ENCODE data around the gene ALDH16A1.

Gene ALDH16A1

DNA sequence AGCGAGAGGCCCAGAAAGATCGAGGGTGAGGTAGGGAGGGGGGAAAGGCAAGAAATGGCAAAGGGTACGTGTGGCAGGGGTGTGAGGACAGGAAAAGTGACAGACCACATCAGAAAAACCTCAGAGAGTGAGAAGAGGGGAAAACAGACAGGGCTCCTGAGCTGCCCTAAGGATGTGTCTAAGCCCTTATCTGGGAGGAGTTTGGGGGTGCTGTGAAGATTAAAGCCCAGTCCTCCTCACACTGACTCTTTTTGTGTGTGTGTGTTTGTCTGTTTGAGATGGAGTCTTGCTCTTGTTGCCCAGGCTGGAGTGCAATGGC is 29.1 kb upstream of the ALDH16A1 start:
- H3K4me3 ChIP-seq (ENCODE audit: low read length in 2 of 2) = no peak overlapping the region
- no peak overlapping the region for H3K27ac ChIP-seq (ENCODE audit: low read length)
- H3K9ac ChIP-seq (ENCODE audit: low read length in 2 of 2) = no peak overlapping the region
- no peaks in the 10 kb centered on the region for H3K36me3 ChIP-seq (ENCODE audit: control insufficient read depth in 2 of 2, insufficient read depth in 2 of 2, low read length in 2 of 2)
- no peaks in the 10 kb centered on the region for H3K9me3 ChIP-seq (ENCODE audit: control insufficient read depth in 2 of 2, low read length in 2 of 2)
- peaks cover 26% of the 10 kb centered on the region for H3K4me1 ChIP-seq (ENCODE audit: control insufficient read depth, insufficient read depth, low read length)
- peaks cover 82 to 83% of the 10 kb centered on the region in 2 donors for H3K27me3 ChIP-seq (ENCODE audit: control insufficient read depth in 1 of 2, insufficient read depth in 2 of 2, low read length in 2 of 2)

DNA sequence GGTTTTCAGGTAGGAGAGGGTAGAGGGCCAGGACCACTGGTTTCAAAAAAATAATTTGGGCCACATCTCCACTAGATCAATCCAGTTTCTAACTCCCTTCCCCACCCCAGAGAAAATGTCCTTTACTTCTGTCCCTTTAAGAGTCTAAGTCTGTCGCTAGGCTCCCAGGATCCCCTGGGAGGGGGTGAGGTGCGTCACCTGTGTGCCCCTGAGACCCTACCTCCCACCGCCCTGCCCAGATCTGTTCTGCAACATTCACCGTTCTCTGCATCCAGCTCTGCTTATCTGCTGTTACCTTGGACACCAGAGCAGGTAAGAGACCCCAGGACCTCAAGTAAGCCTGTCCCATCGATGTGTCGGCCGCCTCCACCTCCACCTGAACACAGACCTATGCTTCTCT is 27.8 kb upstream of the ALDH16A1 start, which contains the start of gene GFY:
TSS of gene GFY (plus strand) at position 211 of the 400 bp plus-strand sequence. CDS start 1,043 bp downstream, outside the sequence.
- Histone ChIP-seq H3K27ac (ENCODE audit: low read length) (no peak within 1 kb of the TSS), H3K9me3 (ENCODE audit: control insufficient read depth in 2 of 2, low read length in 2 of 2) (no peaks in the 10 kb centered on the region), H3K27me3 (ENCODE audit: control insufficient read depth in 1 of 2, insufficient read depth in 2 of 2, low read length in 2 of 2) (peaks cover 79 to 80% of the 10 kb centered on the region in 2 donors), H3K36me3 (ENCODE audit: control insufficient read depth in 2 of 2, insufficient read depth in 2 of 2, low read length in 2 of 2) (no peaks in the 10 kb centered on the region), H3K4me3 (ENCODE audit: low read length in 2 of 2) (no peak within 1 kb of the TSS), H3K9ac (ENCODE audit: low read length in 2 of 2) (no peak within 1 kb of the TSS), H3K4me1 (ENCODE audit: control insufficient read depth, insufficient read depth, low read length) (peaks cover 26% of the 10 kb centered on the region)

DNA sequence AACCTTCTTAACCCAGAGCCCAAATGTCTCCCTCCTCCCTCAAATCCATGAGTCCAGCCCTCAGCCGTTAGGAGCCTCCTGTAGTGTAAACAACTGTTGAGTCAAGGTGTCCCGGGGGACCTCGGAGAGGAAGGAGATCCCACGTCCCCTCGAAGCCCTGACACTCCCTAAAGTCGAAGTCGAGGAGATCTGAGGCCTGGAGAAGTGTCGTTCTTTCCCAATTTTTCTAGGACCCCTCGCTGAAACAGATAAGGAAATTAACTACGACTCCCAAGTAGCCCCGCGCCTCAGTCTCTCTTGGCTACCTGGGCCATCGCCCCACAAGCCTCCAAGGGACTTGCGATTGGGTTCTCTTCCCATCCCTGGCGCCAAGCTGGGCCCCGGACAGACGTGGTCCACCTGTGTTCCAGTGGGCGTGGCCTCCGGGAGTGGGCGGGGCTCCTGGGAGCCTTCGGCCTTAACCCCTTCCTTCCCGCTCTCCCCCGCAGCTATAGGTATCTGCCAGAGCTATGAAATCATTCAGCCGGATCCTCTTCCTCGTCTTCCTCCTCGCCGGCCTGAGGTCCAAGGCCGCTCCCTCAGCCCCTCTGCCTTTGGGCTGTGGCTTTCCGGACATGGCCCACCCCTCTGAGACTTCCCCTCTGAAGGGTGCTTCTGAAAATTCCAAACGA is 27.0 kb upstream of the ALDH16A1 start:
- no peak overlapping the region for H3K4me3 ChIP-seq (ENCODE audit: low read length in 2 of 2)
- no peaks in the 10 kb centered on the region for H3K9me3 ChIP-seq (ENCODE audit: control insufficient read depth in 2 of 2, low read length in 2 of 2)
- no peaks in the 10 kb centered on the region for H3K36me3 ChIP-seq (ENCODE audit: control insufficient read depth in 2 of 2, insufficient read depth in 2 of 2, low read length in 2 of 2)
- peaks cover 26% of the 10 kb centered on the region for H3K4me1 ChIP-seq (ENCODE audit: control insufficient read depth, insufficient read depth, low read length)
- H3K27me3 ChIP-seq (ENCODE audit: control insufficient read depth in 1 of 2, insufficient read depth in 2 of 2, low read length in 2 of 2) = peaks cover 79 to 81% of the 10 kb centered on the region in 2 donors
- no peak overlapping the region for H3K27ac ChIP-seq (ENCODE audit: low read length)
- no peak overlapping the region for H3K9ac ChIP-seq (ENCODE audit: low read length in 2 of 2)

DNA sequence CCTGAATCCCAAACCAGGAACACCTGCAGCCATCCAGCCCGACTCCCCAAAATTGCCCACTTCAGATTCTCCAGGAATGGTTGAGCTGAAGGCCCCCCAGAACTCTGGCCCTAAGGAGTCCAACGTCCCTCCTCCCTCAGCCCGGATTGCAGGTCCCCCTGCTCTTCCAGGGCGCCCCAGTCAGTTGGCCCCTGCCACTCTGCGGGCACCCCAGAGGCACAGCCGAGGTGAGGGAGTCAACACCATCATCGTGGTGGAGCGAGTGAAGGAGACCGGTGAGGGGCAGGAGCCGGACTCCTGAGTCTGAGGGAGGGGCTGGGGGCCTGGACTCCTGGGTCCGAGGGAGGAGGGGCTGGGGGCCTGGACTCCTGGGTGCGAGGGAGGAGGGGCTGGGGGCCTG is 25.7 kb upstream of the ALDH16A1 start:
- Histone ChIP-seq H3K27me3 (ENCODE audit: control insufficient read depth in 1 of 2, insufficient read depth in 2 of 2, low read length in 2 of 2) (peaks cover 80% of the 10 kb centered on the region in 2 donors), H3K4me3 (ENCODE audit: low read length in 2 of 2) (no peak overlapping the region), H3K27ac (ENCODE audit: low read length) (no peak overlapping the region), H3K4me1 (ENCODE audit: control insufficient read depth, insufficient read depth, low read length) (peaks cover 21% of the 10 kb centered on the region), H3K36me3 (ENCODE audit: control insufficient read depth in 2 of 2, insufficient read depth in 2 of 2, low read length in 2 of 2) (no peaks in the 10 kb centered on the region), H3K9ac (ENCODE audit: low read length in 2 of 2) (no peak overlapping the region), H3K9me3 (ENCODE audit: control insufficient read depth in 2 of 2, low read length in 2 of 2) (no peaks in the 10 kb centered on the region)

DNA sequence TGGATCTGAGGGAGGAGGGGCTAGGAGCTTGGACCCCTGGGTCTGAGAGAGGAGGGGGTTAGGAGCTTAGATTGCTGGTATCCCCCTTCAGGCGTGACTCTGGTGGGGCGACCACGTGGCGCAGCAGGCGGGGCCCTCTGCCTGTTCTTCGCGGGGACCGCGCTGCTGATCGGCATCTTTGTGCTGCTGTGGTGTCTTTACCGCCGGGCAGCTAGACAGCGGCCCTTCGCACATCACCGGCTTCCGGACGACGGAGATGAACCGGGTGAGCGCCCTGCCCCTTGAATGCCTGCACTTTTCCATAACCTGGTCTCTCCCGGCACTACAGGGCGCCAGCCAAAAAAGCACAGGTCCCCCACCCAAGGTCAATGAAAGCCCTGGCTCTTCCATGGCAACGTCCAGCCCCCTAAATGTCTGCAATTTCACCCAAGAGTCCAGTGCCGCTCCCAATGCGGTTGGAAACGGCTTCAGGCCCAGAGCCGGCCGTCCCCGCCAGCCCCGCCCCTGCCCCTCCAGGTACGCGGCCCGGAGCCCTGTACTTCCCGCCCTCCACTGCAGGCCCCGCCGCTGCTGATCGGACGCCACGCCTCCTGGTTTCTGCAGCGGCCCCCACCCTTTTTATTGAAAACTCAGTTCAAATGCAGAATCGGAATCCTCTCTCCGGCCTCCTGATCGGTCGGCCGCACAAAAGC is 25.0 kb upstream of the ALDH16A1 start:
- no peaks in the 10 kb centered on the region for H3K9me3 ChIP-seq (ENCODE audit: control insufficient read depth in 2 of 2, low read length in 2 of 2)
- H3K4me3 ChIP-seq (ENCODE audit: low read length in 2 of 2) = peak overlapping the region in 1 of 2 donors; percentile 47
- H3K9ac ChIP-seq (ENCODE audit: low read length in 2 of 2) = no peak overlapping the region
- peaks cover 79 to 80% of the 10 kb centered on the region in 2 donors for H3K27me3 ChIP-seq (ENCODE audit: control insufficient read depth in 1 of 2, insufficient read depth in 2 of 2, low read length in 2 of 2)
- H3K36me3 ChIP-seq (ENCODE audit: control insufficient read depth in 2 of 2, insufficient read depth in 2 of 2, low read length in 2 of 2) = no peaks in the 10 kb centered on the region
- H3K27ac ChIP-seq (ENCODE audit: low read length) = no peak overlapping the region
- H3K4me1 ChIP-seq (ENCODE audit: control insufficient read depth, insufficient read depth, low read length) = peaks cover 15% of the 10 kb centered on the region

DNA sequence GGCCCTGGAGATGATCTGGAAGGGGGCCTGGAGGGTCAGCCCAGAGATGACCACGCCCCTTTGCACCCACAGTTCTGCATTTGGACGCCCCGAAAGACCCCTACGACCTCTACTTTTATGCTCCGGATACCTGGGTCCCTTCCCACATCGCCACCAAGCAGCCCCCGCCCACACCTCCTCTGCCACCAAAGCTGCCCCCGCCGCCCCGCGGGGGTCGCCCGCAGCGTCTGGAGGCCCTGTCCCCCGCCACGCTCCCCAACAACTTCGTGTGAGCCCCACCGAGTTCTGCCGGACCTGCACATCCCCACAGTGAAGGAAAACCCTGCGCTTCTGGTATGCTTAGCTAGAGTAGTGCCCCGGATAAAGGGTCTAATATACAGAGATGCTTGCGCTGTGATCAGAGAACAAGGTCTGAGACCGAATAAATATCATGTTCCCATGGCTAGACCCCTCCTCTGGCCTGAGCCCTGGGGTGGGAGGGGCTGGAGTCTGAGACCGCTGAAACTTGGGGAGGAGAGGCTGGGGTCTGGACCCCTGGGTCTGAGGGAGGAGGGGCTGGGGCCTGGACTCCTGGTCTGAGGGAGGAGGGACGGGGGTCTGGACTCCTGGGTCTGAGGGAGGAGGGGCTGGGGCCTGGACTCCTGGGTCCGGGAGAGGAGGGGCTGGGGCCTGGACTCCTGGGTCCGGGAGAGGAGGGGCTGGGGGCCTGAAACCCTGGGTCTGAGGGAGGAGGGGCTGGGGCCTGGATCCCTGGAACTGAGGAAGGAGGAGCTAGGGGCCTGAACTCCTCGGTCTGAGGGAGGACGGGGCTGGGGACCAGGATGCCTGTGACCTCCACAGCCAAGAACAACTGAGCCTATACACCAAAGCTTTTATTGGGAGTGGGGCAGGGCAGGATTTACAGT is 24.2 kb upstream of the ALDH16A1 start:
- H3K4me3 ChIP-seq (ENCODE audit: low read length in 2 of 2) = no peak overlapping the region
- no peak overlapping the region for H3K27ac ChIP-seq (ENCODE audit: low read length)
- H3K9ac ChIP-seq (ENCODE audit: low read length in 2 of 2) = no peak overlapping the region
- H3K36me3 ChIP-seq (ENCODE audit: control insufficient read depth in 2 of 2, insufficient read depth in 2 of 2, low read length in 2 of 2) = no peaks in the 10 kb centered on the region
- H3K4me1 ChIP-seq (ENCODE audit: control insufficient read depth, insufficient read depth, low read length) = peaks cover 10% of the 10 kb centered on the region
- peaks cover 80% of the 10 kb centered on the region in 2 donors for H3K27me3 ChIP-seq (ENCODE audit: control insufficient read depth in 1 of 2, insufficient read depth in 2 of 2, low read length in 2 of 2)
- no peaks in the 10 kb centered on the region for H3K9me3 ChIP-seq (ENCODE audit: control insufficient read depth in 2 of 2, low read length in 2 of 2)

DNA sequence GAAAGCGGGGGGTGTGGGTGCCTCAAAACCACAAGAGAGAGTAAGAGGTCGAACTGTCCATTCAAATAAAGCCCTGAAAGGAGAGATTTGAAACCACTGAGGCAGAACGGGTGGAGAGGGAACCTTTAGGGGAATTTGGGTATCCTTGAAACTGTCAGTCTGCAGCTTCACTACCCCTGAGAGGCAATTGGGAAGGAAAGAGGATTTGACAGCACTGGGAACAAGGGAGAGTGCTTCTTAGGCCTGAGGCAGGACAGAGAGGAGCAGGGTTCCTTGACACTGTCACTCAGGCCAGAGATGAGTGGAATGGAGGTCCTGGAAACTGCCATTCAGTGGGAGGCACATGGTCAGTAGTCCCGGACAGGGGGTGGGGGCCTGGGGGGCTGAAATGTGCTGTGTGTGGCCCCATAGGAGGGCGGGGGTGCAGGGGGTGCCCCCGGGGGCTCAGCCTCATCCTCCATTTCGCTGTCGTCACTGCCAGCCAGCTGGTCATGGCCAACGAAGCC is 22.8 kb upstream of the ALDH16A1 start:
- Histone ChIP-seq H3K27ac (ENCODE audit: low read length) (no peak overlapping the region), H3K4me3 (ENCODE audit: low read length in 2 of 2) (no peak overlapping the region), H3K9me3 (ENCODE audit: control insufficient read depth in 2 of 2, low read length in 2 of 2) (no peaks in the 10 kb centered on the region), H3K27me3 (ENCODE audit: control insufficient read depth in 1 of 2, insufficient read depth in 2 of 2, low read length in 2 of 2) (peaks cover 82 to 87% of the 10 kb centered on the region in 2 donors), H3K36me3 (ENCODE audit: control insufficient read depth in 2 of 2, insufficient read depth in 2 of 2, low read length in 2 of 2) (no peaks in the 10 kb centered on the region), H3K9ac (ENCODE audit: low read length in 2 of 2) (no peak overlapping the region), H3K4me1 (ENCODE audit: control insufficient read depth, insufficient read depth, low read length) (peaks cover 9% of the 10 kb centered on the region)

DNA sequence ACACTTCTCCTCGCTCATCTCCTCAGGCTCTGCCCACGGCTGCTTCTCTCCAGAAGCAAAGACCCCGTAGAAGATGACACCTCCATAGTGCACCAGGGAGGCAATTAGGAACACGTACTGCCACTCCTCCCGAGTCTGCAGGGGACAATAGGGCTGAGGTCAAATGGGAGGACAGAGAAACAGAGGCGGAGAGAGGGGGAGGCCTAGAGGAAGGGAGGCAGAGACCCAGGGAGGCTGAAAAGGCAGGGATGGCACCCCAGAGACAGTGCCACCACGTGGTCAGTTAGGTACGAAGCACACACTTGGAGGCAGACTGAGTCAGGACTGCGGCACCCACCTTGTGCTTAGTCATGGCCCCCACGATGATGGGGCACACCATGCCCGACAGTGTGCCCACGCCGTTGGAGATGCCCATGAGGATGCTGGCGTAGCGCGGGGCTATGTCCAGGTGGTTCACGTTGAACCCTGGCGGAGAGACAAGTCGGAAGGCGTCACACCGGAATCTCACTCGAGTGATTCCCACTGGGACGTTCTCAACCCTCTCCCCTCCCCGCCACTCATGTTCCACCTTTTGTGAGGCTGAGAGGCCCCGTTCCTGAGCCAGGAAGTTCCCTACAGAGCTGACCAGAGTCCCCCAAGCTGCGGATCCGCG is 22.2 kb upstream of the ALDH16A1 start:
- no peaks in the 10 kb centered on the region for H3K9me3 ChIP-seq (ENCODE audit: control insufficient read depth in 2 of 2, low read length in 2 of 2)
- no peak overlapping the region for H3K4me3 ChIP-seq (ENCODE audit: low read length in 2 of 2)
- no peak overlapping the region for H3K9ac ChIP-seq (ENCODE audit: low read length in 2 of 2)
- H3K4me1 ChIP-seq (ENCODE audit: control insufficient read depth, insufficient read depth, low read length) = peaks cover 9% of the 10 kb centered on the region
- H3K27ac ChIP-seq (ENCODE audit: low read length) = no peak overlapping the region
- no peaks in the 10 kb centered on the region for H3K36me3 ChIP-seq (ENCODE audit: control insufficient read depth in 2 of 2, insufficient read depth in 2 of 2, low read length in 2 of 2)
- peaks cover 82% of the 10 kb centered on the region in 2 donors for H3K27me3 ChIP-seq (ENCODE audit: control insufficient read depth in 1 of 2, insufficient read depth in 2 of 2, low read length in 2 of 2)

DNA sequence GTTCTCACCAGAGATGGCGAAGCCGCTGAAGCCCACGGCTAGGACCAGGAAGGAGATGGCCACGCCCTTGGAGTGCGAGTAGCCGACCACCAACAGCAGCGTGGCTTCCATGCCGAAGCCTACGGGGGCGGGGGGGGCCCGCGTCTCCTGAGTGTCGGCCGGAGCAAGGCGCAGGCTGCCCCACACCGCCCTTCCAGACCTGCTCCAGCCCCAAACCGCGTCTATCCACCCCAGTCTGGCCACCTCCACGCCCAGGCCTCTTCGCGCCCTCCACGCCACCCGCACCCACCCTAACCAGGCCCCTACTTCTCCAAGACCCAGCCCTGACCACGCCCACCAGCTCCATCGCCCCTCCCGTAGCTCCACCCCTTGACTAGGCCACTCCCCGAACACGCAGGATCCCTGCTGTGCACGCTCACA is 21.7 kb upstream of the ALDH16A1 start:
- no peak overlapping the region for H3K27ac ChIP-seq (ENCODE audit: low read length)
- H3K4me1 ChIP-seq (ENCODE audit: control insufficient read depth, insufficient read depth, low read length) = peaks cover 9% of the 10 kb centered on the region
- H3K27me3 ChIP-seq (ENCODE audit: control insufficient read depth in 1 of 2, insufficient read depth in 2 of 2, low read length in 2 of 2) = peaks cover 82% of the 10 kb centered on the region in 2 donors
- no peak overlapping the region for H3K9ac ChIP-seq (ENCODE audit: low read length in 2 of 2)
- H3K9me3 ChIP-seq (ENCODE audit: control insufficient read depth in 2 of 2, low read length in 2 of 2) = no peaks in the 10 kb centered on the region
- H3K4me3 ChIP-seq (ENCODE audit: low read length in 2 of 2) = no peak overlapping the region
- H3K36me3 ChIP-seq (ENCODE audit: control insufficient read depth in 2 of 2, insufficient read depth in 2 of 2, low read length in 2 of 2) = no peaks in the 10 kb centered on the region

All from stomach smooth muscle (tissue), 2 donors.